ENCODE measurements around the gene RPTOR.

RPTOR gene

GRCh38 chr17:80888276-80889160 is 343.9 kb downstream of the RPTOR start:
- no peaks in the 10 kb centered on the region for H3K27me3 ChIP-seq (ENCODE audit: control insufficient read depth in 3 of 3, insufficient read depth in 3 of 3, low read depth in 1 of 3, low read length in 3 of 3)
- DNase-seq (ENCODE audit: low spot score), result no peak
- H2BK5ac ChIP-seq (ENCODE audit: low read length), result peak overlapping the region; percentile 95
- peak overlapping the region; percentile 48 for H3K18ac ChIP-seq (ENCODE audit: low read length)
- no peak overlapping the region for H4K91ac ChIP-seq (ENCODE audit: low read depth, low read length, poor library complexity)
- peaks cover 25 to 49% of the 10 kb centered on the region in 2 donors for H3K36me3 ChIP-seq (replicated peaks in 1 of 2; ENCODE audit: control insufficient read depth in 2 of 2, insufficient read depth in 2 of 2, low read length in 2 of 2)
- no peak overlapping the region for H3K4ac ChIP-seq (ENCODE audit: low read length)
- WGBS, 2 donors (ENCODE audit: extremely low coverage in 2 of 2, insufficient read length in 2 of 2, insufficient replicate concordance in 1 of 2), result no CpG with 5 or more reads among the region's 24 CpGs
- peaks cover 0 to 17% of the 10 kb centered on the region in 2 donors for H3K4me1 ChIP-seq (ENCODE audit: control insufficient read depth in 2 of 2, insufficient read depth in 1 of 2, low read depth in 1 of 2, low read length in 2 of 2)
- H3K4me3 ChIP-seq (ENCODE audit: low read length in 2 of 2), result no peak overlapping the region
- H2AK5ac ChIP-seq (ENCODE audit: low read depth, low read length), result peak overlapping the region; percentile 75
- H3K23ac ChIP-seq (ENCODE audit: low read depth, low read length, poor library complexity), result no peak overlapping the region
- peak overlapping the region; percentile 38 for H3K14ac ChIP-seq (ENCODE audit: low read length)
- H3K79me1 ChIP-seq (ENCODE audit: low read depth, low read length), result peaks cover 6% of the 10 kb centered on the region
- no peak overlapping the region for H2BK120ac ChIP-seq (ENCODE audit: low read depth, low read length)
- no peak overlapping the region for H4K8ac ChIP-seq (ENCODE audit: low read depth, low read length)
- peak overlapping the region; percentile 44 for H3K9ac ChIP-seq (ENCODE audit: low read depth, low read length, poor library complexity)
- no peak overlapping the region for H3K4me2 ChIP-seq (ENCODE audit: insufficient read depth, low read length, poor library complexity, severe bottlenecking)
- no peak overlapping the region for H2AFZ ChIP-seq (ENCODE audit: low read length)
- H2BK12ac ChIP-seq (ENCODE audit: low read length), result no peak overlapping the region
- no peak overlapping the region for H3K27ac ChIP-seq (replicated peaks; ENCODE audit: low read length)
- no peak overlapping the region for H2BK15ac ChIP-seq (ENCODE audit: low read length)
- no peaks in the 10 kb centered on the region for H3K9me3 ChIP-seq (replicated peaks in 1 of 2; ENCODE audit: control insufficient read depth in 2 of 2, insufficient read depth in 1 of 2, low read depth in 1 of 2, low read length in 2 of 2)

GRCh38 chr17:80889231-80890195 is 344.9 kb downstream of the RPTOR start:
- no peak overlapping the region for H3K27ac ChIP-seq (replicated peaks; ENCODE audit: low read length)
- H4K8ac ChIP-seq (ENCODE audit: low read depth, low read length), result no peak overlapping the region
- H4K91ac ChIP-seq (ENCODE audit: low read depth, low read length, poor library complexity), result no peak overlapping the region
- H3K4me2 ChIP-seq (ENCODE audit: insufficient read depth, low read length, poor library complexity, severe bottlenecking), result no peak overlapping the region
- peak overlapping the region; percentile 65 for H3K23ac ChIP-seq (ENCODE audit: low read depth, low read length, poor library complexity)
- no peak overlapping the region for H2AFZ ChIP-seq (ENCODE audit: low read length)
- no peak overlapping the region for H2BK15ac ChIP-seq (ENCODE audit: low read length)
- H3K4me1 ChIP-seq (ENCODE audit: control insufficient read depth in 2 of 2, insufficient read depth in 1 of 2, low read depth in 1 of 2, low read length in 2 of 2), result peaks cover 0 to 17% of the 10 kb centered on the region in 2 donors
- H3K18ac ChIP-seq (ENCODE audit: low read length), result no peak overlapping the region
- H3K36me3 ChIP-seq (replicated peaks in 1 of 2; ENCODE audit: control insufficient read depth in 2 of 2, insufficient read depth in 2 of 2, low read length in 2 of 2), result peaks cover 24 to 48% of the 10 kb centered on the region in 2 donors
- no CpG with 5 or more reads among the region's 40 CpGs for WGBS, 2 donors (ENCODE audit: extremely low coverage in 2 of 2, insufficient read length in 2 of 2, insufficient replicate concordance in 1 of 2)
- no peak overlapping the region for H3K14ac ChIP-seq (ENCODE audit: low read length)
- peaks cover 3% of the 10 kb centered on the region for H3K79me1 ChIP-seq (ENCODE audit: low read depth, low read length)
- H2BK120ac ChIP-seq (ENCODE audit: low read depth, low read length), result no peak overlapping the region
- no peaks in the 10 kb centered on the region for H3K27me3 ChIP-seq (ENCODE audit: control insufficient read depth in 3 of 3, insufficient read depth in 3 of 3, low read depth in 1 of 3, low read length in 3 of 3)
- no peak overlapping the region for H3K4me3 ChIP-seq (ENCODE audit: low read length in 2 of 2)
- peak overlapping the region; percentile 28 for H2AK5ac ChIP-seq (ENCODE audit: low read depth, low read length)
- no peak overlapping the region for H3K4ac ChIP-seq (ENCODE audit: low read length)
- peak overlapping the region; percentile 95 for H2BK5ac ChIP-seq (ENCODE audit: low read length)
- peak overlapping the region; percentile 30 for H3K9ac ChIP-seq (ENCODE audit: low read depth, low read length, poor library complexity)
- no peak for DNase-seq (ENCODE audit: low spot score)
- H3K9me3 ChIP-seq (replicated peaks in 1 of 2; ENCODE audit: control insufficient read depth in 2 of 2, insufficient read depth in 1 of 2, low read depth in 1 of 2, low read length in 2 of 2), result no peaks in the 10 kb centered on the region
- no peak overlapping the region for H2BK12ac ChIP-seq (ENCODE audit: low read length)

- no peak overlapping the region for H3K23ac ChIP-seq (ENCODE audit: low read depth, low read length, poor library complexity)
- H4K8ac ChIP-seq (ENCODE audit: low read depth, low read length), result no peak overlapping the region
- H2BK5ac ChIP-seq (ENCODE audit: low read length), result no peak overlapping the region
- H3K36me3 ChIP-seq (replicated peaks in 1 of 2; ENCODE audit: control insufficient read depth in 2 of 2, insufficient read depth in 2 of 2, low read length in 2 of 2), result peaks cover 16 to 41% of the 10 kb centered on the region in 2 donors
- H3K79me1 ChIP-seq (ENCODE audit: low read depth, low read length), result peaks cover 3% of the 10 kb centered on the region
- peak overlapping the region; percentile 17 for H3K18ac ChIP-seq (ENCODE audit: low read length)
- no peak overlapping the region for H2BK12ac ChIP-seq (ENCODE audit: low read length)
- H3K4ac ChIP-seq (ENCODE audit: low read length), result no peak overlapping the region
- H3K4me3 ChIP-seq (ENCODE audit: low read length in 2 of 2), result no peak overlapping the region
- H2AFZ ChIP-seq (ENCODE audit: low read length), result no peak overlapping the region
- no peak for DNase-seq (ENCODE audit: low spot score)
- no CpG with 5 or more reads among the region's 31 CpGs for WGBS, 2 donors (ENCODE audit: extremely low coverage in 2 of 2, insufficient read length in 2 of 2, insufficient replicate concordance in 1 of 2)
- no peak overlapping the region for H4K91ac ChIP-seq (ENCODE audit: low read depth, low read length, poor library complexity)
- no peak overlapping the region for H2BK15ac ChIP-seq (ENCODE audit: low read length)
- peak overlapping the region; percentile 37 for H2AK5ac ChIP-seq (ENCODE audit: low read depth, low read length)
- no peaks in the 10 kb centered on the region for H3K27me3 ChIP-seq (ENCODE audit: control insufficient read depth in 3 of 3, insufficient read depth in 3 of 3, low read depth in 1 of 3, low read length in 3 of 3)
- H3K27ac ChIP-seq (replicated peaks; ENCODE audit: low read length), result no peak overlapping the region
- peaks cover 0 to 17% of the 10 kb centered on the region in 2 donors for H3K4me1 ChIP-seq (ENCODE audit: control insufficient read depth in 2 of 2, insufficient read depth in 1 of 2, low read depth in 1 of 2, low read length in 2 of 2)
- no peak overlapping the region for H3K14ac ChIP-seq (ENCODE audit: low read length)
- H3K4me2 ChIP-seq (ENCODE audit: insufficient read depth, low read length, poor library complexity, severe bottlenecking), result no peak overlapping the region
- no peaks in the 10 kb centered on the region for H3K9me3 ChIP-seq (replicated peaks in 1 of 2; ENCODE audit: control insufficient read depth in 2 of 2, insufficient read depth in 1 of 2, low read depth in 1 of 2, low read length in 2 of 2)
- H3K9ac ChIP-seq (ENCODE audit: low read depth, low read length, poor library complexity), result no peak overlapping the region
- no peak overlapping the region for H2BK120ac ChIP-seq (ENCODE audit: low read depth, low read length)
Measured at GRCh38 chr17:80890196-80890920, 345.7 kb downstream of the RPTOR start.

Data from neuronal stem cell (in vitro differentiated cells).